ENCODE measurements around the gene LRRC49.

DNA sequence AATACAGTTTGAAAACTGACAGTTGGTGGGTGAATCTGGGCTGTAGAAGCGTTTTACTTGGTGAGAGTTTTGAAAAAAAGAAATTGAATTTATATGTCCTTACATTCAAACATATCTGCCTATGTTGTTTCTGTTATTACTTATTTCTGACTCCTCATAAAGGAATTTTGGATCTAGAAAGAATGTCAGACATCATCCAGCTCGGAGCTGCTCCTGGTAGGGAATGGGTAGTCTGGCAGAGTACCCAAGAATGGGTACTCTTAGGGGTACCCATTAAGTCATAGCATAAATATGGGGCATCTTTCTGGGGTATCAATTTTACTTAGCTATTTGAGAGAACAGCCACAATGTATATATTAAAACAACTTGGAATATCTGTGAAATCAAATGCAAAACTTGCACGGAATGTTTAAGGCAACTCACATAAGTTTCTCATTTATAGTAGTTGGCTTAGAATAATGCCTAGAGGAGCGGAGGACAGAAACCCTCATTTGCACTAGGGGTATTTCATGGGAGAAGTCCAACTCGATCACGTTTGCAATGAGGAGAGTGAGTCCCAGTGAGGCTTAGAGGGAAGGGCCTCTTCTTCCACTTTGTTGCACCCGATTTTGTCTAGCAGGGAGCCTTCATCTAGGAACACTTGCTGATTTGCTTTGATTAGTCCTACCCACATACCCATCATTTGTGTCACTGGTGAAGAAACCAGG lies 36.3 kb upstream of the LRRC49 start:
- no peak for TF ChIP-seq DMAP1 (CRISPR knock-in tag; IDR thresholded peaks at IDR 0.05)
- TF ChIP-seq, protein P1, sequence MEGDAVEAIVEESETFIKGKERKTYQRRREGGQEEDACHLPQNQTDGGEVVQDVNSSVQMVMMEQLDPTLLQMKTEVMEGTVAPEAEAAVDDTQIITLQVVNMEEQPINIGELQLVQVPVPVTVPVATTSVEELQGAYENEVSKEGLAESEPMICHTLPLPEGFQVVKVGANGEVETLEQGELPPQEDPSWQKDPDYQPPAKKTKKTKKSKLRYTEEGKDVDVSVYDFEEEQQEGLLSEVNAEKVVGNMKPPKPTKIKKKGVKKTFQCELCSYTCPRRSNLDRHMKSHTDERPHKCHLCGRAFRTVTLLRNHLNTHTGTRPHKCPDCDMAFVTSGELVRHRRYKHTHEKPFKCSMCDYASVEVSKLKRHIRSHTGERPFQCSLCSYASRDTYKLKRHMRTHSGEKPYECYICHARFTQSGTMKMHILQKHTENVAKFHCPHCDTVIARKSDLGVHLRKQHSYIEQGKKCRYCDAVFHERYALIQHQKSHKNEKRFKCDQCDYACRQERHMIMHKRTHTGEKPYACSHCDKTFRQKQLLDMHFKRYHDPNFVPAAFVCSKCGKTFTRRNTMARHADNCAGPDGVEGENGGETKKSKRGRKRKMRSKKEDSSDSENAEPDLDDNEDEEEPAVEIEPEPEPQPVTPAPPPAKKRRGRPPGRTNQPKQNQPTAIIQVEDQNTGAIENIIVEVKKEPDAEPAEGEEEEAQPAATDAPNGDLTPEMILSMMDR (CRISPR knock-in tag; IDR thresholded peaks at IDR 0.05), result no peak
- no peak for TF ChIP-seq ADNP (CRISPR knock-in tag; IDR thresholded peaks at IDR 0.05)
- no peak for TF ChIP-seq ZFP36 (IDR thresholded peaks at IDR 0.05; ENCODE audit: borderline replicate concordance, low read depth, low read length, partially characterized antibody)

Measured in HepG2 (cell line).